Endothelial cell of umbilical vein (primary cell): Measurements from ENCODE around the gene ZBTB8A. TPM values are rescaled to one million over a fixed set of nuclear protein-coding genes. Genes with fewer than 3 reads are reported as not detected.
"Not testable (repeated sequence)": the region's sequence is repeated elsewhere in the genome, so short reads cannot be mapped to it uniquely, and the experiment has no call there.

Experiments
- BruUV-seq: library from RNA; stranded (reverse); fragments of 400-500 nt; replicated peaks from 2 replicates; lab custom pipeline; 2021; lab: Mats Ljungman, UMichigan
- CTCF ChIA-PET: fragments of 300-600, 350-600 bp; sonication (Branson Sonifier 250); formaldehyde crosslinking; loops from one replicate; lab custom pipeline; 2021; ENCODE audit warnings: antibody characterized with exemption, inconsistent platforms; lab: Charles Lee
- POLR2A ChIA-PET: fragments of 300-600, 350-600 bp; sonication (Branson Sonifier 250); formaldehyde crosslinking; loops from one replicate; lab custom pipeline; 2021; ENCODE audit warnings: antibody characterized with exemption, inconsistent platforms; lab: Charles Lee
- DNase-seq: peaks from one replicate; pipeline ENCODE4 v3.0.0-alpha.2; 2011; ENCODE audit warnings: low read depth, low spot score
- FAIRE-seq: peaks from 2 replicates; lab custom pipeline; 2011; peaks lifted over from hg19 to GRCh38; lab: Jason Lieb, UNC
- H2AFZ ChIP-seq: 2 replicates; pipeline ENCODE4 v1.6.0; 2012; ENCODE audit warnings: low read depth, low read length, control low read depth, inconsistent platforms
- H3K27ac ChIP-seq: 2 replicates; pipeline ENCODE4 v1.5.1; 2011; ENCODE audit warnings: low read depth, mild to moderate bottlenecking, control low read depth, low read length, moderate library complexity; ENCODE audit not compliant: insufficient read depth
- H3K27me3 ChIP-seq, 2 experiments: 2 replicates each; pipeline versions ENCODE4 v1.6.0 to v1.6.1; 2011; ENCODE audit warnings: low read length in 2 of 2, mixed read lengths in 1 of 2; ENCODE audit not compliant: control insufficient read depth in 2 of 2, insufficient read depth in 2 of 2
- H3K36me3 ChIP-seq, 2 experiments: 2 replicates in 1 of 2; 3 replicates in 1 of 2; pipeline ENCODE4 v1.5.1; 2011; ENCODE audit warnings: low read length in 2 of 2, mild to moderate bottlenecking in 1 of 2, moderate library complexity in 1 of 2; ENCODE audit not compliant: control insufficient read depth in 2 of 2, insufficient read depth in 2 of 2; ENCODE audit errors: extremely low read depth in 1 of 2
- H3K4me1 ChIP-seq: 3 replicates; pipeline ENCODE4 v1.5.1; 2011; ENCODE audit warnings: mild to moderate bottlenecking, low read length; ENCODE audit not compliant: control insufficient read depth, insufficient read depth; ENCODE audit errors: extremely low read depth
- H3K4me2 ChIP-seq: 2 replicates; pipeline ENCODE4 v1.6.1; 2011; ENCODE audit warnings: low read length, control low read depth, mixed read lengths; ENCODE audit not compliant: insufficient read depth
- H3K4me3 ChIP-seq, 3 experiments: fragments of 200-600 bp in 1 of 3; sonication (generic), shearing (Covaris generic) in 1 of 3; replicated peaks in 1 of 3; 2 replicates each; pipeline ENCODE4 v1.5.1; 2011 to 2016; ENCODE audit warnings: control low read depth in 3 of 3, low read length in 3 of 3, mild to moderate bottlenecking in 2 of 3, inconsistent platforms in 1 of 3, low read depth in 1 of 3, moderate library complexity in 1 of 3; ENCODE audit not compliant: insufficient read depth in 1 of 3
- H3K79me2 ChIP-seq: 2 replicates; pipeline ENCODE4 v1.6.0; 2012; ENCODE audit warnings: low read length, inconsistent platforms; ENCODE audit not compliant: control insufficient read depth, insufficient read depth
- H3K9ac ChIP-seq: replicated peaks from 2 replicates; pipeline ENCODE3; 2011; ENCODE audit warnings: low read length, control low read depth; ENCODE audit not compliant: insufficient read depth; ENCODE audit errors: extremely low read depth
- H3K9me1 ChIP-seq: replicated peaks from 3 replicates; pipeline ENCODE4 v1.6.0; 2011; ENCODE audit warnings: mild to moderate bottlenecking, low read length; ENCODE audit not compliant: control insufficient read depth, insufficient read depth; ENCODE audit errors: extremely low read depth
- H3K9me3 ChIP-seq: replicated peaks from 2 replicates; pipeline ENCODE4 v1.5.1; 2012; ENCODE audit warnings: low read length, inconsistent platforms; ENCODE audit not compliant: control insufficient read depth, insufficient read depth
- H4K20me1 ChIP-seq: replicated peaks from 2 replicates; pipeline ENCODE3; 2011; ENCODE audit warnings: mild to moderate bottlenecking, low read length; ENCODE audit not compliant: control insufficient read depth, insufficient read depth; ENCODE audit errors: extremely low read depth
- EZH2 ChIP-seq: IDR thresholded peaks from 2 replicates; pipeline ENCODE4 v1.6.1; 2012; ENCODE audit warnings: borderline replicate concordance, low read depth, mild to moderate bottlenecking, moderate library complexity, low read length, inconsistent platforms; ENCODE audit not compliant: severe bottlenecking
- FOS ChIP-seq: IDR thresholded peaks from 2 replicates; pipeline ENCODE4 v1.6.1; 2011; ENCODE audit warnings: mild to moderate bottlenecking, low read length, moderate library complexity, borderline replicate concordance; ENCODE audit not compliant: insufficient read depth
- GATA2 ChIP-seq: IDR thresholded peaks from 2 replicates; pipeline ENCODE4 v1.7.0; 2011; ENCODE audit warnings: low read depth, mild to moderate bottlenecking, moderate library complexity, mixed read lengths, low read length; ENCODE audit not compliant: insufficient read length, insufficient read depth
- JUN ChIP-seq: IDR thresholded peaks from 2 replicates; pipeline ENCODE4 v1.6.1; 2011; ENCODE audit warnings: borderline replicate concordance, low read depth; ENCODE audit not compliant: insufficient read length, insufficient read depth
- MAX ChIP-seq: IDR thresholded peaks from 2 replicates; pipeline ENCODE4 v1.6.1; 2011; ENCODE audit not compliant: insufficient read depth, insufficient read length
- MYC ChIP-seq: IDR thresholded peaks from one replicate; pipeline ENCODE4 v1.6.1; 2011; ENCODE audit warnings: mild to moderate bottlenecking, low read depth, low read length
- POLR2AphosphoS5 ChIP-seq: IDR thresholded peaks from 2 replicates; pipeline ENCODE4 v1.6.1; 2012; ENCODE audit warnings: low read depth, mild to moderate bottlenecking, control low read depth, low read length, moderate library complexity; ENCODE audit not compliant: insufficient read depth
- dilution Hi-C: fragments of 300-500 bp; cut with MboI; formaldehyde crosslinking; loops from one replicate; pipeline ENCODE4 v1.15.0; 2019; ENCODE audit warnings: low sequenced_read_pairs; ENCODE audit not compliant: extremely low pct_ligation_motif_present
- intact Hi-C: fragments of 100-400 bp; cut with micrococcal nuclease; formaldehyde crosslinking; loops from one replicate; pipeline ENCODE4 v1.10.0; 2022
- polyA plus RNA-seq, 4 experiments: library from polyadenylated mRNA; depleted of rRNA in 3 of 4; stranded (reverse) in 3 of 4; unstranded in 1 of 4; fragments of >200 nt; gene quantifications; 2 replicates each; pipeline versions ENCODE4 v1.2.1 to v1.2.3, GENCODE V29; 2011 to 2012; ENCODE audit warnings: missing spikeins in 1 of 4
- total RNA-seq: library from RNA; stranded (reverse); gene quantifications from 2 replicates; pipeline ENCODE4 v1.2.3, GENCODE V29; 2021

ZBTB8A gene
- total and polyA plus RNA-seq, 2 donors (not counting 3 experiments of a cell fraction or from before 2014, with no cell fraction given), result 3.1 to 9.6 TPM

GRCh38 chr1:32554288-32554687, 15.1 kb downstream of the ZBTB8A start:
- POLR2A ChIA-PET, result no interaction called here
- intact Hi-C loops, result no loop called here
- Histone ChIP-seq H3K27me3 (no peaks in the 10 kb centered on the region), H3K4me1 (peaks cover 7% of the 10 kb centered on the region), H3K4me2 (no peak overlapping the region), H3K79me2 (peaks cover 2% of the 10 kb centered on the region), H3K9me1 (no peaks in the 10 kb centered on the region), H3K9ac (no peak overlapping the region), H3K36me3 (peaks cover 0 to 3% of the 10 kb centered on the region in 2 experiments), H4K20me1 (no peaks in the 10 kb centered on the region), H3K27ac (no peak overlapping the region), H3K4me3 (no peak overlapping the region), H3K9me3 (no peaks in the 10 kb centered on the region), H2AFZ (no peak overlapping the region)
- FAIRE-seq (no peak), DNase-seq (no peak)
- TF ChIP-seq FOS, result no peak
- TF ChIP-seq EZH2, result no peak
- no peak for TF ChIP-seq POLR2AphosphoS5
- TF ChIP-seq MYC, result no peak
- no peak for TF ChIP-seq MAX
- TF ChIP-seq JUN, result no peak
- no peak for TF ChIP-seq GATA2
- dilution Hi-C loops, result no loop called here
- BruUV-seq, result no TSS peak
- CTCF ChIA-PET, result no interaction called here

GRCh38 chr1:32557035-32557434, 17.8 kb downstream of the ZBTB8A start:
- H3K79me2 ChIP-seq, DNase-seq, H3K4me3 ChIP-seq, H3K4me2 ChIP-seq, H3K9me1 ChIP-seq, H2AFZ ChIP-seq, intact Hi-C loops, FAIRE-seq, H3K27ac ChIP-seq, H3K4me1 ChIP-seq, H3K9ac ChIP-seq, BruUV-seq, H3K9me3 ChIP-seq, dilution Hi-C loops, H3K27me3 ChIP-seq, H4K20me1 ChIP-seq, CTCF ChIA-PET, POLR2A ChIA-PET: not testable (repeated sequence)
- H3K36me3 ChIP-seq, result peaks cover 0 to 11% of the 10 kb centered on the region in 2 experiments
